H9 (cell line): ENCODE data around the gene COL4A1. TPM values are rescaled to one million over a fixed set of nuclear protein-coding genes. Genes with fewer than 3 reads are reported as not detected.

ENCODE experiments used
- DNase-seq: peaks from one replicate; pipeline ENCODE4 v3.0.0-alpha.2; 2017
- H2AFZ ChIP-seq: one replicate; pipeline ENCODE4 v1.6.1; 2013; ENCODE audit warnings: mild to moderate bottlenecking, low read length, control low read depth, moderate library complexity
- H2AK5ac ChIP-seq: 2 replicates; pipeline ENCODE4 v1.6.1; 2013; ENCODE audit warnings: low read length, control low read depth, mixed read lengths; ENCODE audit not compliant: insufficient read length
- H2BK120ac ChIP-seq: one replicate; pipeline ENCODE4 v1.6.1; 2013; ENCODE audit warnings: low read depth, mild to moderate bottlenecking, low read length, control low read depth, inconsistent platforms; ENCODE audit not compliant: poor library complexity, severe bottlenecking
- H2BK12ac ChIP-seq: 2 replicates; pipeline ENCODE4 v1.6.1; 2013; ENCODE audit warnings: low read length, control low read depth, mixed read lengths, low read depth; ENCODE audit not compliant: insufficient read length
- H2BK15ac ChIP-seq: 2 replicates; pipeline ENCODE4 v1.6.1; 2013; ENCODE audit warnings: low read depth, low read length, control low read depth
- H2BK20ac ChIP-seq: one replicate; pipeline ENCODE4 v1.6.1; 2013; ENCODE audit warnings: low read depth, mild to moderate bottlenecking, low read length, control low read depth, inconsistent platforms; ENCODE audit not compliant: poor library complexity, severe bottlenecking
- H2BK5ac ChIP-seq: 2 replicates; pipeline ENCODE4 v1.6.1; 2013; ENCODE audit warnings: low read length, control low read depth, mixed read lengths; ENCODE audit not compliant: insufficient read length
- H3K14ac ChIP-seq: 2 replicates; pipeline ENCODE4 v1.6.1; 2013; ENCODE audit warnings: low read length, control low read depth; ENCODE audit not compliant: insufficient read depth
- H3K18ac ChIP-seq: 2 replicates; pipeline ENCODE4 v1.6.1; 2013; ENCODE audit warnings: low read depth, mild to moderate bottlenecking, mixed read lengths, low read length, control low read depth; ENCODE audit not compliant: insufficient read length
- H3K23ac ChIP-seq: 2 replicates; pipeline ENCODE4 v1.6.1; 2013; ENCODE audit warnings: low read length, control low read depth, mixed read lengths, low read depth; ENCODE audit not compliant: insufficient read length
- H3K23me2 ChIP-seq: 2 replicates; pipeline ENCODE4 v1.6.1; 2013; ENCODE audit warnings: low read depth, mild to moderate bottlenecking, mixed read lengths, low read length, control low read depth; ENCODE audit not compliant: insufficient read length, poor library complexity, severe bottlenecking
- H3K27ac ChIP-seq: 2 replicates; pipeline ENCODE4 v1.5.1; 2013; ENCODE audit warnings: low read length, control low read depth, mixed read lengths, low read depth; ENCODE audit not compliant: insufficient read length
- H3K27me3 ChIP-seq: 2 replicates; pipeline ENCODE4 v1.6.1; 2013; ENCODE audit warnings: low read length, control low read depth, inconsistent platforms; ENCODE audit not compliant: insufficient read depth
- H3K4ac ChIP-seq: 2 replicates; pipeline ENCODE4 v1.6.1; 2013; ENCODE audit warnings: low read depth, mild to moderate bottlenecking, control low read depth, inconsistent platforms, low read length, moderate library complexity
- H3K4me1 ChIP-seq: 2 replicates; pipeline ENCODE4 v1.6.1; 2013; ENCODE audit warnings: low read length, control low read depth, inconsistent platforms; ENCODE audit not compliant: insufficient read depth
- H3K4me2 ChIP-seq: 2 replicates; pipeline ENCODE4 v1.6.1; 2013; ENCODE audit warnings: low read length, control low read depth, mixed read lengths; ENCODE audit not compliant: insufficient read length, insufficient read depth
- H3K56ac ChIP-seq: 2 replicates; pipeline ENCODE4 v1.6.1; 2013; ENCODE audit warnings: low read depth, mild to moderate bottlenecking, mixed read lengths, low read length, control low read depth; ENCODE audit not compliant: insufficient read length
- H3K79me1 ChIP-seq: 2 replicates; pipeline ENCODE4 v1.6.1; 2013; ENCODE audit warnings: low read depth, mild to moderate bottlenecking, moderate library complexity, low read length, control low read depth, inconsistent platforms; ENCODE audit not compliant: insufficient read depth, poor library complexity, severe bottlenecking
- H3K79me2 ChIP-seq: 2 replicates; pipeline ENCODE4 v1.6.1; 2013; ENCODE audit warnings: low read length, control low read depth, inconsistent platforms; ENCODE audit not compliant: insufficient read depth
- H3K9ac ChIP-seq: 2 replicates; pipeline ENCODE4 v1.6.1; 2013; ENCODE audit warnings: low read length, control low read depth, mixed read lengths; ENCODE audit not compliant: insufficient read length; ENCODE audit errors: extremely low read depth
- H3K9me3 ChIP-seq: one replicate; pipeline ENCODE4 v1.6.1; 2013; ENCODE audit warnings: low read depth, low read length, inconsistent platforms; ENCODE audit not compliant: control insufficient read depth
- H3T11ph ChIP-seq: one replicate; pipeline ENCODE4 v1.6.1; 2013; ENCODE audit warnings: mild to moderate bottlenecking, low read length, control low read depth, inconsistent platforms
- H4K20me1 ChIP-seq: one replicate; pipeline ENCODE4 v1.6.1; 2013; ENCODE audit not compliant: control insufficient read depth, insufficient read length, insufficient read depth
- H4K5ac ChIP-seq: 2 replicates; pipeline ENCODE4 v1.6.1; 2013; ENCODE audit warnings: low read depth, mild to moderate bottlenecking, mixed read lengths, low read length, control low read depth; ENCODE audit not compliant: insufficient read length
- H4K8ac ChIP-seq: replicated peaks from 2 replicates; pipeline ENCODE4 v1.6.1; 2013; ENCODE audit warnings: low read length, control low read depth, mixed read lengths, low read depth; ENCODE audit not compliant: insufficient read length
- H4K91ac ChIP-seq: 2 replicates; pipeline ENCODE4 v1.6.1; 2013; ENCODE audit warnings: low read depth, mild to moderate bottlenecking, moderate library complexity, mixed read lengths, low read length, control low read depth; ENCODE audit not compliant: insufficient read length
- H3K27ac Mint-ChIP-seq, 3 experiments: 2 replicates in 2 of 3; 3 replicates in 1 of 3; pipeline ENCODE4 v1.8.0; 2020 to 2021; ENCODE audit warnings: mixed read lengths in 3 of 3, mild to moderate bottlenecking in 1 of 3, moderate library complexity in 1 of 3
- H3K27me3 Mint-ChIP-seq: 2 replicates; pipeline ENCODE4 v1.8.0; 2021; ENCODE audit warnings: low read depth, mild to moderate bottlenecking, moderate library complexity, mixed read lengths
- H3K36me3 Mint-ChIP-seq, 3 experiments: 2 replicates in 2 of 3; 3 replicates in 1 of 3; pipeline ENCODE4 v1.8.0; 2020 to 2021; ENCODE audit warnings: low read depth in 3 of 3, mixed read lengths in 3 of 3; ENCODE audit not compliant: insufficient read depth in 1 of 3
- H3K4me1 Mint-ChIP-seq, 2 experiments: 2 replicates each; pipeline ENCODE4 v1.8.0; 2020; ENCODE audit warnings: mixed read lengths in 2 of 2
- H3K4me3 Mint-ChIP-seq, 2 experiments: 2 replicates in 1 of 2; 3 replicates in 1 of 2; pipeline ENCODE4 v1.8.0; 2020 to 2021; ENCODE audit warnings: mild to moderate bottlenecking in 2 of 2, mixed read lengths in 2 of 2, moderate library complexity in 1 of 2
- H3K9me3 Mint-ChIP-seq, 2 experiments: 2 replicates in 1 of 2; 3 replicates in 1 of 2; pipeline ENCODE4 v1.8.0; 2020; ENCODE audit warnings: mild to moderate bottlenecking in 2 of 2, mixed read lengths in 2 of 2, moderate library complexity in 1 of 2
- CTCF ChIP-seq: fragments of 200-600 bp; sonication (generic); conservative IDR thresholded peaks from 3 replicates; pipeline ENCODE4 v1.8.0; 2021; ENCODE audit warnings: antibody characterized with exemption, mild to moderate bottlenecking
- WGBS: extraction: QIAGEN DNeasy Blood & Tissue Kit; methylation state at CpG from one replicate; pipeline ENCODE4 v1.1.7; 2013; ENCODE audit warnings: missing lambda C conversion rate, low lambda C conversion rate, mixed read lengths; ENCODE audit not compliant: insufficient read length; ENCODE audit errors: extremely low coverage; 5-methylcytosine and 5-hydroxymethylcytosine counted together
- total RNA-seq: library from RNA; stranded (reverse); gene quantifications from 2 replicates; pipeline ENCODE4 v1.2.1, GENCODE V29; 2021

The COL4A1 gene
- total RNA-seq, 1 experiment from 2014 or later, result 73.1 TPM

- Histone ChIP-seq H2AK5ac (no peak overlapping the region), H3K79me2 (no peaks in the 10 kb centered on the region), H4K20me1 (no peaks in the 10 kb centered on the region), H3K4me1 (no peaks in the 10 kb centered on the region; the same call in 1 of the 2 replicates), H2BK120ac (no peak overlapping the region), H3K27ac (no peak overlapping the region), H2BK12ac (no peak overlapping the region), H2BK5ac (no peak overlapping the region), H3K14ac (no peak overlapping the region), H4K5ac (no peak overlapping the region), H3K9me3 (no peaks in the 10 kb centered on the region), H3T11ph (no peak overlapping the region), H3K4me2 (no peak overlapping the region), H4K91ac (no peak overlapping the region), H3K4ac (no peak overlapping the region), H3K9ac (no peak overlapping the region), H2BK20ac (no peak overlapping the region), H3K18ac (no peak overlapping the region), H3K56ac (no peak overlapping the region), H2AFZ (no peak overlapping the region), H3K23ac (no peak overlapping the region), H3K23me2 (no peaks in the 10 kb centered on the region), H3K27me3 (no peaks in the 10 kb centered on the region), H4K8ac (no peak overlapping the region), H3K79me1 (no peaks in the 10 kb centered on the region), H2BK15ac (no peak overlapping the region)
- DNase-seq, result no peak
- no peak overlapping the region for H3K27ac Mint-ChIP-seq
- no peaks in the 10 kb centered on the region for H3K27me3 Mint-ChIP-seq
- H3K36me3 Mint-ChIP-seq, result no peaks in the 10 kb centered on the region
- H3K9me3 Mint-ChIP-seq, result no peaks in the 10 kb centered on the region
- no peak for TF ChIP-seq CTCF
- H3K4me1 Mint-ChIP-seq, result peaks cover 0 to 10% of the 10 kb centered on the region in 2 experiments; a peak in 2 of 4 replicates
- WGBS, result no CpG with 5 or more reads among the region's 20 CpGs
- no peak overlapping the region for H3K4me3 Mint-ChIP-seq
Measured at GRCh38 chr13:110233181-110233950, 73.6 kb downstream of the COL4A1 start.
